Measurements from ENCODE around the gene GNAI3.

The GNAI3 gene

GRCh38 chr1:109527098-109527811 lies 21.2 kb upstream of the GNAI3 start:
- no peak for DNase-seq (ENCODE audit: low spot score)

- no peak for DNase-seq (ENCODE audit: low spot score)
Observed at GRCh38 chr1:109527846-109528695, 20.3 kb upstream of the GNAI3 start.

DNA sequence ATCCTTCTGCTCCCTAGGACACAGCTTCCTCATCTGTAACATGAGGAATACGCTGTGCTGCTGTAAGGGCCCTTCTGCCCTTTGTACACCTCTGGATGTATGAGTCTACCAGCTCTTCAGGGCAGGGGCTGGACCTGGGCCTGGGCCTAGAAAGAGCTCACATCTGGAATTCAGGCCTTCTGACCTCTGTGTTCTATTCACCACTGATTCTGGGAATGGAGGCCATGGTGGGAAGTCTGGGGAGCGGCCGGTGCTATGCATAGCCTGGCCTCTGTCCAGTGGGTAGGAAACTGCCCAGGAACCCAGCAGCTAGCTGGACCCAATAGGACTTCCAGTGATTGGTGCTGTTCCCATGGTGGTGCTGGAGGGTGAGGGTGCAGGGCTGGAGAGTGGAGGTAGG lies 19.7 kb upstream of the GNAI3 start:
- DNase-seq (ENCODE audit: low spot score), result no peak

DNA sequence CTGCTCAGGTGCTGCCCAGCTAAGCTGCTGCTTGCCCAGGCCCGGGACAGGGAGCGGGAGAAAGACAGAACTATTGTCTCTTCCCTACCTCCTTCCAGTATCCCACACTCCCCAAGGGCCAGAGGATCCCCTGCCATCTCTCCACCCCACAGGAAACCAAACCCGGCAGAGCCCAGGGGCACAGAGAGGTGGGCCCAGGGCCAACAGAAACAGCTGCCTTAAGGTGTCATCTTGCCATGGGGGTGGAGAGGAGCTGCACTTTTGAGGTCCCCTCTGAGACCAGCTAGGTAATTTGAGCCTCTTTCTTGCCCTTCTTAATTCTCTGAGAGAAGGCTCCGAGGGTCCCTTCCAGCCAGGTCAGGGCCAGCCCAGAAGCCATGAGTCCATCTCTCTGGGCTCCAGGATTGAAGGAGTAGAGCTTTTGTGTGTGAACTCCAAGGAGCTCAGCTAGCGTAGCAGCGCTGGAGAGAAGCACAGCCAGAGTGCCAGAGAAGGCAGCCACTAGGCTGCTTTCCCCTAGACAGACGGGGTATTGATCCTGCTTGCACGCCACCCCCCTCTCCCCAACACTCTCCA lies 18.4 kb upstream of the GNAI3 start:
- DNase-seq (ENCODE audit: low spot score), result no peak

DNA sequence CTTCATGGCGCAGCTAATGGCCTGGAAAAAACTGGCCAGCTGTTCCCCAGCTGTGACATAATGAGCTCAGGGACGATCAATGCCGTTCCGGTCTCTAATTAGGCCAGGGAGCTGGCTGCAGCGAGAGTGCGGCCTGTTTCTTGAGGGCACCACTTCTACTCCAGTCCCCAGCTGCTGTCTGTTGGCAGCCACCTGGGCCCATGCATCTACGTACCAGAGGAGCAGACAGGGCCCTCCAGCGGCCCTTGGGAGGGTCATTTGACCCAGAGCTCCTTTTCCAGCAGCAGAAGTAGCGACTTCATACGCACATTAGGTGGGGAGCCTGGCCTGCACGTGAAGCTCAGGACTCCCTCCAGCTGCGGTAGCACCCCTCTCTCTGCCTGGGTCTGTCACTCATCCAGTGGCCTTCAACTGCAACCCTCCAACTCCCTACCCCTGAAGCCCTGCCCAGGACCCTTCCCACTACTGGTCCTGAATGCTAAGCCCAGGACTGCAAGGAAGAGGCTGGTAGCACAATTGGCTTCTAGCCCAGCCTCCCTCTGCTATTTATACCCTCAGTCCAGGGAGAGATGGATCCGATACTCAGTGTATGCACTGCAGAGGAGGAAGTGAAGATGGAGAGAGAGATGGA lies 17.8 kb upstream of the GNAI3 start:
- no peak for DNase-seq (ENCODE audit: low spot score)

GRCh38 chr1:109531380-109531779 lies 17.0 kb upstream of the GNAI3 start:
- no peak for DNase-seq (ENCODE audit: low spot score)

DNA sequence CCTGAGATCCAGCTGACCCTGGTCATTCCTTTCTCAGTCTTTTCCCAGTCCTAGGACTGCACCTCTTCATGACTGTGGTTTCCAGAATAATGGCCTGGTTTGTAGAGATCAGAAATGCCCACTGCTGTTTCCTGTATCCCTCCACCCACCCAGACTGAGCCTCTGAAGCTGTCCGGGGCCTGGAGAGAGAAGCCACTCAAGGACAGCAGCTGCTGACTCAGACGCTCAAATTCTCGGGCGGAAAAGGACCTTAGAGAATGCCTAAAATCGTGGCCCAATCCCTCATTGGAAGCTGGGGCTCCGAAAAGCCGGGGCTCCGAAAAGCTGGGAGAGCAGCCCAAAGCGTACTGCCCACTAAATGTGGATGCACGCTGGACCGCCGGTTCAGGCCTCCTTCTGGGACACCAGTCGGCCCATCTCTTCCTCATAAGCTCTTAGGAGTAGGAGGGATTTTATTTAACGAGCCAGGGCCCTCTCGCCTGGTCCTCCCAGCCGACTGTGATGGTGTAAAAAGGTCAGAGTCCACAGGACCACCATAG lies 16.5 kb upstream of the GNAI3 start:
- DNase-seq (ENCODE audit: low spot score), result no peak

GRCh38 chr1:109532365-109533136 lies 15.9 kb upstream of the GNAI3 start:
- DNase-seq (ENCODE audit: low spot score), result peak; percentile 86

GRCh38 chr1:109534307-109534858 lies 14.0 kb upstream of the GNAI3 start:
- no peak for DNase-seq (ENCODE audit: low spot score)

DNA sequence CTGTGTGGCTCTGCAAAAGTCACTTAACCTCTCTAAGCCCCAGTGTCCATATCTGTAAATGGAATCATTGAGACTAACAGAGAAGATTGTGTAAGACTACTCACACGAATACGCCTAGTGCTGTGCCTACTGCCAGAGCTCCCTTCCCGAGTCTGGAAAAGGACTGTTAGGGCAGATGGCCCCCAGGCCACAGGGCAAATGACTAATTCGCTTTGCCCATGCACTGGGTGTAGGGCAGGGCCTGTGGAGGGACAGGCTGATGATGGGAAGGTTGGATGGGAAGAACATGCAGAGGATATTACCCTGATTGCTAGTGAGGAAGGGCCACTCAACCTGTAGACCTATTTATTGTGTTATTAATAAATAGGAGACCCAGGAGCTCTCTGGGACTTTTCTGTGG lies 12.9 kb upstream of the GNAI3 start:
- DNase-seq (ENCODE audit: low spot score), result no peak

DNA sequence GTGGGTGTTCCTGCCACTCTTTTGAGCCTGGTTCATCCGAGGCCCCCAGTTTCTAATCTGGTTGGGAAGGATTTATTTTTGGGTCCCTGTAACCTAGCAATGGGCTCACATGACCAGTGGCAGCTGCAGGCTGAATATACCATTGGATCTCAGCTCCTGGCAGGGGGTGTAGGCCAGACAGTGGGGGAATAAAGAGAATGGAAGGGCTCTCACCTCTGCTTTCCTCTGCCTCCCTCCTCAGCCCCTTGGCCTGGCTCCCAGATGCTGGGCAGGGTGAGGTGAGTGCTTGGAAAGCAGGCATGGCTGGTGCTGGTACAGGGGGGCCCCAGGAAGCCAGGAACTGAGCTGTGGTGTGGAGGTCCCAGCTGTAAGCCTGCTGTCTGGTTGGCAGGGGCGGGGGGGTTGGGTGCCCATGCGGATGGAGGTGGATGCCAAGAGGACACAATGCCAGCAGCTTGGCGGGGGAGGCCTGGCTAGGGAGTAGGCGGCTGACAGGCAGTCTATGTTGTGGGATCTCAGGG lies 12.4 kb upstream of the GNAI3 start:
- no peak for DNase-seq (ENCODE audit: low spot score)

- no peak for DNase-seq (ENCODE audit: low spot score)
Observed at GRCh38 chr1:109537450-109538178, 10.8 kb upstream of the GNAI3 start.

DNA sequence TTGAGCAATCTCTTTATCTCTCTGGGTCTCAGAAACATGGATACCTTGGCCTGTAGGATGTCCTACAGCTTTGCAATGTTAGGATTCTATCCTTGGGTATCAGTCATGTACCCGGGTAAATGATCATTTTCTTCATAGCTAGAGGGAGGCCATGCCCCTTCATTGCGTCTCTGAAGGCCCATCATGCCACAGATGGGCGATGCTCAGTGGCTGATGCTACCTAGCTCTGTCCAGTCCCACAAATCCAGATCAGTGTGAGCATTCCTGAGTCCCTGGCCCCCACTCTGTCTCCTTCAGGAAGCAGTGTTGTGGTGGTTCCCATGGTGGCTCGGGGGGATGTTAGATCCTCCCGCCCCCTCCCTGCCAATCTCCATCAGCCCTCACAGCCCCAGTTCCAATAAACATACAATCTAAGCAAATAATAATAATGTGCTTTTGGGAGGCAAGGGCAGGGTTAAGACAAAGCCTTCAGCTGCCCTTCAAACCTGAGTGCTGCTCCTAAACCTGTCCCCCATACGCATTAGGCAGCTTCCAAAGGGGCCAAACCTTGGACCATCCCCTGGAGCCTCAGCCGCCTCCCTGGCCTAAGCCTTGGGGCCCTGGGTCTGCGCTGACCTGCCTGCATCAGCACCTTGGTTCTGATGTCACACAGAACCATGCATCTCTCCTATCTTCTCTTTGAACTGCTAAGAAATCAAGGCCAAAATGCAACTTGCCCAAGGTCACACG lies 9.4 kb upstream of the GNAI3 start:
- no peak for DNase-seq (ENCODE audit: low spot score)

DNA sequence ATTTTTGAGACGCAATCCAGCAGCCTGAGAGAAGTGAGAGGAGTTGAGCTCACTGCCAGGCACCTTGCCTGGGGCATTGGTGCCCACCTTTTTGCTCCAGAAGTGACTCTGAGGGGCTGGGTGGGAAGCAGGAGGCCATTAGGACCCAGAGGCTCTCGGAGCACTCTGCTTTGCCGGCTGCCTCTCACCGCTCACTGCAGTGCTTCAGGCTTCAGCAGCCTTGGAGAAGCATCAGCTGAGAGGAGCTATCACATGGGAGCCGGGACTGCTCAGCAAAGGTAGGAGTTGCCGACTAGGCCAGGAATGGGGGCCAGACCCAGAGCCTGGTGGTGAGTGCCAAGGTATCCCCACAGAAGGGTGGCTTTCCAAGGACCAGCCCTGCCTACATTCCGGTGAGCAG lies 8.7 kb upstream of the GNAI3 start, which contains the start of gene GPR61:
GPR61 (plus strand) TSS at position 197 of the 400 bp plus-strand sequence. CDS start 3,151 bp downstream, outside the sequence.
- no peak for DNase-seq (ENCODE audit: low spot score)

- no peak for DNase-seq (ENCODE audit: low spot score)
Observed at GRCh38 chr1:109541102-109541501, 7.3 kb upstream of the GNAI3 start.

DNA sequence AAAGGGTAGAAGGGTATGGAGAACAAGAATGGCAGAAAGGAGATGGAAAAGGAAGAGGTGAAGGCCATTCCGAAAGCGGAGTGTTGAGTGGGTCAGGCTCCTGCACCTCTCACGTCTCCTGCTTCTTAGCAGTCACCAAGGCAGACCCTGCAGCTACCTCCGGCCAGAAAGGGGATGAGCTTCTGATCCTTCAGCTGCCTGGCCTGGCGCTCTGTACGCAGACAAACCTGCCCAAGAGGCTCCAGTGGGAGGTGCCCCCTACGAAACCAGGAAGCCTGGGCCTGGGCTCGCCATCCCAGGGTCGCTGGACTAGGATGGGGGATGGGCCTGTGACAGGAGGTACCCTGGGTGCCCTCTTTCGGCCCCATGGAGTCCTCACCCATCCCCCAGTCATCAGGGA lies 5.8 kb upstream of the GNAI3 start:
- DNase-seq (ENCODE audit: low spot score), result no peak

DNA sequence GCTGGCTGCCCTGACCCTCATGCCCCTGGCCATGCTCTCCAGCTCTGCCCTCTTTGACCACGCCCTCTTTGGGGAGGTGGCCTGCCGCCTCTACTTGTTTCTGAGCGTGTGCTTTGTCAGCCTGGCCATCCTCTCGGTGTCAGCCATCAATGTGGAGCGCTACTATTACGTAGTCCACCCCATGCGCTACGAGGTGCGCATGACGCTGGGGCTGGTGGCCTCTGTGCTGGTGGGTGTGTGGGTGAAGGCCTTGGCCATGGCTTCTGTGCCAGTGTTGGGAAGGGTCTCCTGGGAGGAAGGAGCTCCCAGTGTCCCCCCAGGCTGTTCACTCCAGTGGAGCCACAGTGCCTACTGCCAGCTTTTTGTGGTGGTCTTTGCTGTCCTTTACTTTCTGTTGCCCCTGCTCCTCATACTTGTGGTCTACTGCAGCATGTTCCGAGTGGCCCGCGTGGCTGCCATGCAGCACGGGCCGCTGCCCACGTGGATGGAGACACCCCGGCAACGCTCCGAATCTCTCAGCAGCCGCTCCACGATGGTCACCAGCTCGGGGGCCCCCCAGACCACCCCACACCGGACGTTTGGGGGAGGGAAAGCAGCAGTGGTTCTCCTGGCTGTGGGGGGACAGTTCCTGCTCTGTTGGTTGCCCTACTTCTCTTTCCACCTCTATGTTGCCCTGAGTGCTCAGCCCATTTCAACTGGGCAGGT lies 5.0 kb upstream of the GNAI3 start:
- no peak for DNase-seq (ENCODE audit: low spot score)

- no peak for DNase-seq (ENCODE audit: low spot score)
Observed at GRCh38 chr1:109543988-109544735, 4.3 kb upstream of the GNAI3 start.

Data from kidney tubule cell (primary cell).